Trophoblast cell (in vitro differentiated cells and primary cell): ENCODE results near the gene AZU1.
"Not testable (repeated sequence)": the region's sequence is repeated elsewhere in the genome, so short reads cannot be mapped to it uniquely, and the experiment has no call there.

Experiments
- DNase-seq, 2 donors: peaks; one replicate each; pipeline ENCODE4 v3.0.0-alpha.2; 2016
- H2AFZ ChIP-seq: 2 replicates; pipeline ENCODE4 v1.6.1; 2013; ENCODE audit warnings: low read length, moderate library complexity, mild to moderate bottlenecking; ENCODE audit not compliant: insufficient read depth, poor library complexity
- H2AK5ac ChIP-seq: 2 replicates; pipeline ENCODE4 v1.6.1; 2013; ENCODE audit warnings: mild to moderate bottlenecking, low read length
- H2BK120ac ChIP-seq: 2 replicates; pipeline ENCODE4 v1.6.1; 2013; ENCODE audit warnings: low read length, mild to moderate bottlenecking, moderate library complexity; ENCODE audit not compliant: insufficient read depth, poor library complexity
- H2BK12ac ChIP-seq: 2 replicates; pipeline ENCODE4 v1.6.1; 2013; ENCODE audit warnings: mild to moderate bottlenecking, low read length, moderate library complexity
- H2BK5ac ChIP-seq: 2 replicates; pipeline ENCODE4 v1.6.1; 2013; ENCODE audit warnings: low read length, low read depth, moderate library complexity, mild to moderate bottlenecking; ENCODE audit not compliant: poor library complexity
- H3K14ac ChIP-seq: 2 replicates; pipeline ENCODE4 v1.6.1; 2013; ENCODE audit warnings: mild to moderate bottlenecking, low read length
- H3K18ac ChIP-seq: 2 replicates; pipeline ENCODE4 v1.6.1; 2013; ENCODE audit warnings: mild to moderate bottlenecking, low read length
- H3K23ac ChIP-seq: 2 replicates; pipeline ENCODE4 v1.6.1; 2013; ENCODE audit warnings: low read length
- H3K27ac ChIP-seq: 2 replicates; pipeline ENCODE4 v1.5.1; 2013; ENCODE audit warnings: low read depth, mild to moderate bottlenecking, inconsistent platforms, low read length, moderate library complexity
- H3K27me3 ChIP-seq: 2 replicates; pipeline ENCODE4 v1.6.1; 2013; ENCODE audit warnings: inconsistent platforms, mild to moderate bottlenecking, low read length, moderate library complexity; ENCODE audit not compliant: insufficient read depth
- H3K36me3 ChIP-seq, 2 experiments: 1 replicate in 1 of 2; 2 replicates in 1 of 2; pipeline ENCODE4 v1.6.1; 2013; ENCODE audit warnings: low read length in 2 of 2, mild to moderate bottlenecking in 2 of 2, moderate library complexity in 1 of 2; ENCODE audit not compliant: insufficient read depth in 2 of 2, control insufficient read depth in 1 of 2
- H3K4ac ChIP-seq: 2 replicates; pipeline ENCODE4 v1.6.1; 2013; ENCODE audit warnings: low read depth, mild to moderate bottlenecking, low read length, moderate library complexity
- H3K4me1 ChIP-seq, 2 experiments: 1 replicate in 1 of 2; 2 replicates in 1 of 2; pipeline ENCODE4 v1.6.1; 2013; ENCODE audit warnings: low read length in 2 of 2, mild to moderate bottlenecking in 2 of 2, moderate library complexity in 1 of 2; ENCODE audit not compliant: insufficient read depth in 2 of 2, control insufficient read depth in 1 of 2
- H3K4me2 ChIP-seq: 2 replicates; pipeline ENCODE4 v1.6.1; 2013; ENCODE audit warnings: inconsistent platforms, mild to moderate bottlenecking, low read length, moderate library complexity
- H3K4me3 ChIP-seq: 2 replicates; pipeline ENCODE4 v1.5.1; 2013; ENCODE audit warnings: mild to moderate bottlenecking, low read depth, low read length, inconsistent platforms
- H3K79me1 ChIP-seq: one replicate; pipeline ENCODE4 v1.6.1; 2013; ENCODE audit warnings: low read length
- H3K79me2 ChIP-seq: 2 replicates; pipeline ENCODE4 v1.6.1; 2013; ENCODE audit warnings: low read length, mild to moderate bottlenecking; ENCODE audit not compliant: control insufficient read depth, insufficient read depth, poor library complexity
- H3K9ac ChIP-seq: 2 replicates; pipeline ENCODE4 v1.6.1; 2013; ENCODE audit warnings: mild to moderate bottlenecking, low read length
- H3K9me3 ChIP-seq: 2 replicates; pipeline ENCODE4 v1.6.1; 2013; ENCODE audit warnings: low read depth, mild to moderate bottlenecking, control low read depth, inconsistent platforms, low read length; ENCODE audit not compliant: insufficient read depth
- H4K12ac ChIP-seq: 2 replicates; pipeline ENCODE4 v1.6.1; 2013; ENCODE audit warnings: low read depth, mild to moderate bottlenecking, low read length, moderate library complexity
- H4K8ac ChIP-seq: 2 replicates; pipeline ENCODE4 v1.6.1; 2013; ENCODE audit warnings: low read depth, mild to moderate bottlenecking, low read length, moderate library complexity
- H4K91ac ChIP-seq: one replicate; pipeline ENCODE4 v1.6.1; 2013; ENCODE audit warnings: low read depth, mild to moderate bottlenecking, low read length, moderate library complexity
- WGBS: extraction: QIAGEN DNeasy Blood & Tissue Kit; methylation state at CpG from one replicate; pipeline ENCODE4 v1.1.7; 2013; ENCODE audit warnings: missing lambda C conversion rate; ENCODE audit not compliant: insufficient read length, insufficient coverage; ENCODE audit errors: extremely low coverage; 5-methylcytosine and 5-hydroxymethylcytosine counted together

The AZU1 gene

GRCh38 chr19:853014-853585 lies 25.5 kb downstream of the AZU1 start:
- Histone ChIP-seq H2BK120ac (no peak overlapping the region), H2BK12ac (no peak overlapping the region), H3K4me1 (peaks cover 0 to 5% of the 10 kb centered on the region in 2 experiments), H2AFZ (no peak overlapping the region), H3K36me3 (no peaks in the 10 kb centered on the region), H3K79me1 (no peaks in the 10 kb centered on the region), H3K18ac (no peak overlapping the region), H3K27ac (no peak overlapping the region), H2BK5ac (no peak overlapping the region), H3K27me3 (no peaks in the 10 kb centered on the region), H2AK5ac (no peak overlapping the region), H3K4me2 (no peak overlapping the region), H4K8ac (no peak overlapping the region), H3K9ac (no peak overlapping the region), H3K9me3 (no peaks in the 10 kb centered on the region), H3K79me2 (no peaks in the 10 kb centered on the region), H3K4ac (no peak overlapping the region), H3K23ac (no peak overlapping the region), H3K14ac (no peak overlapping the region), H4K12ac (no peak overlapping the region), H3K4me3 (no peak overlapping the region), H4K91ac (no peak overlapping the region)
- no peak for DNase-seq
- no CpG with 5 or more reads among the region's 67 CpGs for WGBS

- H3K4me2 ChIP-seq, H3K79me2 ChIP-seq, H3K23ac ChIP-seq, H3K27me3 ChIP-seq, H2AK5ac ChIP-seq, H4K91ac ChIP-seq, H3K36me3 ChIP-seq, H4K8ac ChIP-seq, H3K4me1 ChIP-seq, H2AFZ ChIP-seq, DNase-seq, H2BK5ac ChIP-seq, H2BK12ac ChIP-seq, H3K4ac ChIP-seq, H3K4me3 ChIP-seq, H3K79me1 ChIP-seq, H3K9ac ChIP-seq, H3K14ac ChIP-seq, H3K9me3 ChIP-seq, H4K12ac ChIP-seq, H3K27ac ChIP-seq, H2BK120ac ChIP-seq, H3K18ac ChIP-seq: not testable (repeated sequence)
- no CpG with 5 or more reads among the region's 17 CpGs for WGBS
These were observed 26.1 kb downstream of the AZU1 start for GRCh38 chr19:853614-854220.

- Histone ChIP-seq H2AK5ac (no peak overlapping the region), H2BK120ac (no peak overlapping the region), H3K9me3 (peaks cover 3% of the 10 kb centered on the region), H4K12ac (no peak overlapping the region), H3K36me3 (no peaks in the 10 kb centered on the region), H3K4me1 (peaks cover 0 to 5% of the 10 kb centered on the region in 2 experiments), H3K79me2 (no peaks in the 10 kb centered on the region), H2BK12ac (no peak overlapping the region), H4K91ac (no peak overlapping the region), H3K27ac (no peak overlapping the region), H3K14ac (no peak overlapping the region), H3K23ac (no peak overlapping the region), H3K4me2 (no peak overlapping the region), H2AFZ (no peak overlapping the region), H4K8ac (no peak overlapping the region), H3K4ac (no peak overlapping the region), H3K18ac (no peak overlapping the region), H3K9ac (no peak overlapping the region), H3K79me1 (no peaks in the 10 kb centered on the region), H2BK5ac (no peak overlapping the region), H3K4me3 (no peak overlapping the region), H3K27me3 (no peaks in the 10 kb centered on the region)
- no peak for DNase-seq
- no CpG with 5 or more reads among the region's 6 CpGs for WGBS
These were observed 26.9 kb downstream of the AZU1 start for GRCh38 chr19:854549-854948.

- H3K79me2 ChIP-seq, result no peaks in the 10 kb centered on the region
- H3K79me1 ChIP-seq, result no peaks in the 10 kb centered on the region
- H2BK12ac ChIP-seq, result no peak overlapping the region
- no peaks in the 10 kb centered on the region for H3K27me3 ChIP-seq
- no peak overlapping the region for H3K4me2 ChIP-seq
- no peak overlapping the region for H3K9ac ChIP-seq
- no peak overlapping the region for H4K91ac ChIP-seq
- DNase-seq, result no peak
- H2AFZ ChIP-seq, result no peak overlapping the region
- no CpG with 5 or more reads among the region's 12 CpGs for WGBS
- no peak overlapping the region for H3K4ac ChIP-seq
- H3K27ac ChIP-seq, result no peak overlapping the region
- no peak overlapping the region for H2AK5ac ChIP-seq
- no peak overlapping the region for H4K12ac ChIP-seq
- no peak overlapping the region for H4K8ac ChIP-seq
- H3K23ac ChIP-seq, result no peak overlapping the region
- H3K4me3 ChIP-seq, result no peak overlapping the region
- peaks cover 3% of the 10 kb centered on the region for H3K9me3 ChIP-seq
- H3K36me3 ChIP-seq, result no peaks in the 10 kb centered on the region
- H3K14ac ChIP-seq, result no peak overlapping the region
- H2BK5ac ChIP-seq, result no peak overlapping the region
- H2BK120ac ChIP-seq, result no peak overlapping the region
- H3K4me1 ChIP-seq, result peaks cover 0 to 5% of the 10 kb centered on the region in 2 experiments
- H3K18ac ChIP-seq, result no peak overlapping the region
These were observed 27.5 kb downstream of the AZU1 start for GRCh38 chr19:855142-855541.
